Heart left ventricle (tissue), 16 donors: ENCODE measurements around the gene CDH8. TPM values are rescaled to one million over a fixed set of nuclear protein-coding genes. Genes with fewer than 3 reads are reported as not detected.
"Not testable (repeated sequence)": the region's sequence is repeated elsewhere in the genome, so short reads cannot be mapped to it uniquely, and the experiment has no call there.

ENCODE experiments used
- ATAC-seq, 4 donors: fragments of 200-7000 bp; cut with Tn5 transposase; one replicate each; pipeline ENCODE4 v1.9.1; 2020 to 2022; ENCODE audit warnings: moderate library complexity in 4 of 4, mild to moderate bottlenecking in 3 of 4, moderate number of reproducible peaks in 1 of 4
- DNase-seq, 5 donors: peaks; one replicate each; pipeline ENCODE4 v3.0.0-alpha.2; 2020
- H3K27ac ChIP-seq, 12 donors: fragments of 200-600 bp; sonication (generic) in 4 of 12; one replicate each; pipeline versions ENCODE4 v1.5.0 to v1.8.0; 2016 to 2022; ENCODE audit warnings: mild to moderate bottlenecking in 2 of 12
- H3K27me3 ChIP-seq, 9 donors: fragments of 200-600 bp; sonication (generic) in 2 of 9; one replicate each; pipeline versions ENCODE4 v1.5.1 to v1.8.0; 2016 to 2022; ENCODE audit warnings: mild to moderate bottlenecking in 3 of 9
- H3K36me3 ChIP-seq, 9 donors: fragments of 200-600 bp; sonication (generic) in 2 of 9; one replicate each; pipeline versions ENCODE4 v1.5.0 to v1.8.0; 2018 to 2022; ENCODE audit warnings: mild to moderate bottlenecking in 2 of 9
- H3K4me1 ChIP-seq, 12 donors: fragments of 200-600 bp; sonication (generic) in 4 of 12; one replicate each; pipeline versions ENCODE4 v1.5.0 to v1.8.0; 2016 to 2022; ENCODE audit warnings: mild to moderate bottlenecking in 3 of 12
- H3K4me3 ChIP-seq, 12 donors: fragments of 200-600 bp; sonication (generic) in 4 of 12; one replicate each; pipeline versions ENCODE4 v1.5.0 to v1.8.0; 2017 to 2022; ENCODE audit warnings: mild to moderate bottlenecking in 9 of 12, moderate library complexity in 4 of 12
- H3K9me3 ChIP-seq, 12 donors: fragments of 200-600 bp; sonication (generic) in 4 of 12; one replicate each; pipeline versions ENCODE4 v1.5.0 to v1.8.0; 2016 to 2022; ENCODE audit warnings: mild to moderate bottlenecking in 1 of 12
- POLR2A ChIP-seq, 2 donors: fragments of 450-650 bp; IDR thresholded peaks; one replicate each; pipeline ENCODE4 v1.6.1; 2017; ENCODE audit warnings: antibody characterized with exemption in 2 of 2, mild to moderate bottlenecking in 2 of 2, moderate library complexity in 2 of 2
- WGBS, 4 donors: extraction: QIAGEN DNeasy Blood & Tissue Kit in 2 of 4; methylation state at CpG; one replicate each; pipeline versions ENCODE4 v1.1.5 to v1.1.7; 2013 to 2018; 5-methylcytosine and 5-hydroxymethylcytosine counted together
- intact Hi-C, 10 donors: fragments of 100-400 bp; cut with DNase I; formaldehyde crosslinking; loops; one replicate each; pipeline versions ENCODE4 v1.11.1 to v1.14.2; 2022
- polyA plus RNA-seq, 2 donors: library from polyadenylated mRNA; stranded (reverse); fragments of 200-250 nt; gene quantifications; one replicate each; pipeline ENCODE4 v1.2.3, GENCODE V29; 2013
- total RNA-seq, 9 donors: library from RNA; depleted of rRNA in 2 of 9; stranded (reverse); fragments of >200 nt in 2 of 9; fragmentation: NEBNext Ultra II Directional in 3 of 9; extraction: Animal tissue kit (Norgen Biotek cat#: 25700) in 3 of 9; gene quantifications; one replicate each; pipeline versions ENCODE4 v1.1.0 to v1.2.4, GENCODE V29; 2016 to 2023
- TF ChIP-seq, protein P1 (sequence below), 12 donors: fragments of 200-600 bp; sonication (generic) in 4 of 12; IDR thresholded peaks; one replicate each; pipeline versions ENCODE4 v1.5.0 to v1.8.0; 2018 to 2022; ENCODE audit warnings: antibody characterized with exemption in 12 of 12, mild to moderate bottlenecking in 5 of 12
- donor health status: ischemic (EF 13 %, LVEDD 7.1; RV severe dilation, severe dysfunction).
- donor health status: healthy with polysubstance abuse.
- donor health status: DM: no; HTN: yes; CAD: no.
- donor health status: DM: no; HTN: no; CAD: no.
- donor health status: ischemic (EF 25% LVEDD 6.9; RV normal size, moderate dysfunction).
- donor health status: ischemic (EF 25% LVEDD 5.7; RV mildly dilated, moderate dysfunction).
- donor health status: healthy.
- donor health status: DM: yes; HTN: yes; CAD: no.
- donor health status: ischemic (EF 35%, LVEDD 5.7; RV mildly dilated, moderate dysfunction).
- donor health status: nonischemic (EF 11% LVEDD 7.7; RV severe dilation, severe dysfunction).
- donor health status: DM: yes; HTN: yes; CAD: no.
- donor health status: PGD.
- donor health status: ischemic (EF 29% LVEDD 5.4; RV normal size, mild dysfunction).
- donor health status: nonischemic (EF 23%, LVEDD 6.1; RV moderate dilation, normal function).

The CDH8 gene
- total and polyA plus RNA-seq, 11 donors = 0.01 to 1.3 (median 0.37) TPM; not detected in 4

DNA sequence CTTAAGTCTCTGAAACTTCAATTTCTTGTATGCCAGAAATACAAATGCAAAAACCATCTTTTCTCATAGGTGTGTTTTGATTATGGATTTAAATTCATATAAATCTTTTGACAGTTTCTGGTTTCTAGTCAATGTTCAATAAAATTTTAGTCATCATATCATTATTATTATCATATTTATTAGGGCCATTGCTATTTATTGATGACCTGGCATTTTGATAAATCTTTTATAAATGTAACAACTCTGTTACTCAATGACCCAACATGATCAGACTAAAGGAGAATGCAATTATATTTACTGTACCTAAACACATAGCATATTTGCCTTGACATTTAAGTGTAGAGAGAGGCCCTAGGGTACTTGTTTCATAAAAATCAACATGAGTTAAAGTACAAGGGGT, 320.8 kb downstream of the CDH8 start:
- H3K9me3 ChIP-seq = no peaks in the 10 kb centered on the region
- H3K4me3 ChIP-seq = no peak overlapping the region
- no peaks in the 10 kb centered on the region for H3K36me3 ChIP-seq
- ATAC-seq (no peak), DNase-seq (no peak)
- H3K4me1 ChIP-seq = no peaks in the 10 kb centered on the region
- intact Hi-C loops = no loop called here
- no peaks in the 10 kb centered on the region for H3K27me3 ChIP-seq
- no peak overlapping the region for H3K27ac ChIP-seq
- TF ChIP-seq POLR2A (IDR thresholded peaks at IDR 0.05) = no peak
- TF ChIP-seq, protein P1, sequence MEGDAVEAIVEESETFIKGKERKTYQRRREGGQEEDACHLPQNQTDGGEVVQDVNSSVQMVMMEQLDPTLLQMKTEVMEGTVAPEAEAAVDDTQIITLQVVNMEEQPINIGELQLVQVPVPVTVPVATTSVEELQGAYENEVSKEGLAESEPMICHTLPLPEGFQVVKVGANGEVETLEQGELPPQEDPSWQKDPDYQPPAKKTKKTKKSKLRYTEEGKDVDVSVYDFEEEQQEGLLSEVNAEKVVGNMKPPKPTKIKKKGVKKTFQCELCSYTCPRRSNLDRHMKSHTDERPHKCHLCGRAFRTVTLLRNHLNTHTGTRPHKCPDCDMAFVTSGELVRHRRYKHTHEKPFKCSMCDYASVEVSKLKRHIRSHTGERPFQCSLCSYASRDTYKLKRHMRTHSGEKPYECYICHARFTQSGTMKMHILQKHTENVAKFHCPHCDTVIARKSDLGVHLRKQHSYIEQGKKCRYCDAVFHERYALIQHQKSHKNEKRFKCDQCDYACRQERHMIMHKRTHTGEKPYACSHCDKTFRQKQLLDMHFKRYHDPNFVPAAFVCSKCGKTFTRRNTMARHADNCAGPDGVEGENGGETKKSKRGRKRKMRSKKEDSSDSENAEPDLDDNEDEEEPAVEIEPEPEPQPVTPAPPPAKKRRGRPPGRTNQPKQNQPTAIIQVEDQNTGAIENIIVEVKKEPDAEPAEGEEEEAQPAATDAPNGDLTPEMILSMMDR (IDR thresholded peaks at IDR 0.05) = no peak

DNA sequence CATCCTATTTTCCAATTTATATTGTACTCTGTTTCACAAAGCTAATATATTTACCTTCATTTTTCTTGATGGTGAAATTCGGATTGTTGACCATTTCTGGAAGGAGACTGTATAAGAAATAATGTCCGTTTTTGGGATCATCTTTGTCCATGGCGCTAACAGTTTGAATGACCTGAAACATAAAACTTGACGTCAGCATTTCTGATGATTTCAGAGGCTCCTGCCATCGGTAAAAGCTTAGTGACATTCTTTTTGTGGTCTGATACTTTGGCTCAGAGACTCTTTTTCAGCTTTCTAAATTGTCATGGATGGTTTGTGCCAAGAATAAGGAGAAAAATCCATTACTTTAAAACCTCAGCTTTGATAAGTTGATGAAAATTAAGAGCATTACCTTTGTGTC, 322.5 kb downstream of the CDH8 start:
- intact Hi-C loops = no loop called here
- H3K36me3 ChIP-seq = no peaks in the 10 kb centered on the region

GRCh38 chr16:61699640-61700039, 336.6 kb downstream of the CDH8 start:
- H3K27me3 ChIP-seq, H3K4me1 ChIP-seq, H3K4me3 ChIP-seq, intact Hi-C loops, DNase-seq, ATAC-seq, H3K27ac ChIP-seq, H3K36me3 ChIP-seq: not testable (repeated sequence)
- 87 to 93% (median 89%) methylated on average over 4 of the region's 4 CpGs for WGBS, 4 donors
- H3K9me3 ChIP-seq = peaks cover 0 to 14% (median 0%) of the 10 kb centered on the region in 12 donors

More for the DNA sequence above, 322.5 kb downstream of the CDH8 start:
- WGBS, 4 donors = 74 to 81% (median 79%) methylated on average over 5 of the region's 5 CpGs
- no peaks in the 10 kb centered on the region for H3K9me3 ChIP-seq
- no peak overlapping the region for H3K27ac ChIP-seq
- DNase-seq (no peak), ATAC-seq (no peak)
- TF ChIP-seq, protein P1 (IDR thresholded peaks at IDR 0.05) = no peak
- TF ChIP-seq POLR2A (IDR thresholded peaks at IDR 0.05) = no peak
- H3K27me3 ChIP-seq = no peaks in the 10 kb centered on the region
- H3K4me3 ChIP-seq = no peak overlapping the region
- no peaks in the 10 kb centered on the region for H3K4me1 ChIP-seq

DNA sequence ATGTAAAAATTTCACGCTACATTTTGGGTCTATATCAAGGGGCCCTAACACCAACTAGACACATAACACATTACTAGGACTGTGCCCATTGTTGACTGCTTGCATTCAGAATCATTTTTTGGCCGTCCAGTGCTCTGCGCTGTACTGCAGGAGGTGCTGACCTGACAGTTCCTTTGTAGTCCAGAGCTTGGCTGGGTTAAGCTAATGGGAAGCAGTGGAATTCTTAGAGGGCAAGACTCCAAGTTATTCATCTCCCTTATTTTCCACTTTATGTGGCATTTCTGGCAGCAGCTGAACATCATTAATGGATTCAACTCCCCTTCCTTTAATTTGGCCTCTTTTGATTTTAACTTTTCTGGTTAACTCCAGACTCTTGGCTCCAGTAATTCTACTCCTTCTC, 351.7 kb downstream of the CDH8 start:
- Histone ChIP-seq H3K27ac (no peak overlapping the region), H3K27me3 (no peaks in the 10 kb centered on the region), H3K4me3 (no peak overlapping the region), H3K36me3 (no peaks in the 10 kb centered on the region), H3K4me1 (no peaks in the 10 kb centered on the region), H3K9me3 (no peaks in the 10 kb centered on the region)
- TF ChIP-seq, protein P1 (IDR thresholded peaks at IDR 0.05) = no peak
- TF ChIP-seq POLR2A (IDR thresholded peaks at IDR 0.05) = no peak
- ATAC-seq (no peak), DNase-seq (no peak)
- WGBS, 4 donors = 68 to 76% (median 72%) methylated on average over 3 of the region's 3 CpGs
- intact Hi-C loops = no loop called here

GRCh38 chr16:61681673-61682072, 354.6 kb downstream of the CDH8 start:
- Histone ChIP-seq H3K36me3 (no peaks in the 10 kb centered on the region), H3K9me3 (no peaks in the 10 kb centered on the region), H3K4me3 (no peak overlapping the region), H3K27ac (no peak overlapping the region), H3K27me3 (no peaks in the 10 kb centered on the region), H3K4me1 (no peaks in the 10 kb centered on the region)
- intact Hi-C loops = no loop called here
- ATAC-seq = no peak
- TF ChIP-seq, protein P1 (IDR thresholded peaks at IDR 0.05) = no peak
- TF ChIP-seq POLR2A (IDR thresholded peaks at IDR 0.05) = no peak
- WGBS, 4 donors = 63 to 72% (median 71%) methylated on average over 4 of the region's 4 CpGs
- no peak for DNase-seq
